Fibroblast of lung (primary cell): ENCODE data around the gene BAIAP3. TPM values are rescaled to one million over a fixed set of nuclear protein-coding genes. Genes with fewer than 3 reads are reported as not detected.

Source experiments
- DNase-seq, 2 donors: peaks; one replicate each; pipeline versions ENCODE4 v3.0.0 to v3.0.0-alpha.2; 2010; ENCODE audit warnings: low read depth in 2 of 2
- H2AFZ ChIP-seq: 2 replicates; pipeline ENCODE4 v1.5.1; 2012; ENCODE audit warnings: low read length, control low read depth, inconsistent platforms
- H3K27ac ChIP-seq: 2 replicates; pipeline ENCODE4 v1.5.1; 2011; ENCODE audit warnings: low read length, control low read depth; ENCODE audit not compliant: insufficient read depth
- H3K27me3 ChIP-seq: 2 replicates; pipeline ENCODE4 v1.5.1; 2011; ENCODE audit warnings: mild to moderate bottlenecking, low read length; ENCODE audit not compliant: control insufficient read depth, insufficient read depth
- H3K36me3 ChIP-seq: 2 replicates; pipeline ENCODE4 v1.5.1; 2011; ENCODE audit warnings: low read length; ENCODE audit not compliant: control insufficient read depth, insufficient read depth
- H3K4me1 ChIP-seq: 2 replicates; pipeline ENCODE4 v1.5.1; 2011; ENCODE audit warnings: low read length; ENCODE audit not compliant: control insufficient read depth, insufficient read depth; ENCODE audit errors: extremely low read depth
- H3K4me2 ChIP-seq: 2 replicates; pipeline ENCODE4 v1.5.1; 2011; ENCODE audit warnings: low read length, control low read depth; ENCODE audit not compliant: insufficient read depth; ENCODE audit errors: extremely low read depth
- H3K4me3 ChIP-seq, 4 experiments: fragments of 200-600 bp in 1 of 4; sonication (generic) in 1 of 4; replicated peaks in 1 of 4; 2 replicates each; pipeline ENCODE4 v1.5.1; 2011 to 2016; ENCODE audit warnings: low read length in 4 of 4, low read depth in 3 of 4, mild to moderate bottlenecking in 3 of 4, control low read depth in 2 of 4, inconsistent platforms in 1 of 4, mixed read lengths in 1 of 4; ENCODE audit not compliant: insufficient read depth in 1 of 4; ENCODE audit errors: control extremely low read depth in 1 of 4
- H3K79me2 ChIP-seq: 2 replicates; pipeline ENCODE4 v1.5.1; 2012; ENCODE audit warnings: mild to moderate bottlenecking, low read length, inconsistent platforms; ENCODE audit not compliant: control insufficient read depth, insufficient read depth
- H3K9ac ChIP-seq: 2 replicates; pipeline ENCODE4 v1.5.1; 2011; ENCODE audit warnings: mild to moderate bottlenecking, low read length, control low read depth; ENCODE audit not compliant: insufficient read depth
- H3K9me3 ChIP-seq: 2 replicates; pipeline ENCODE4 v1.5.1; 2012; ENCODE audit warnings: low read depth, low read length; ENCODE audit not compliant: control insufficient read depth, insufficient read depth
- H4K20me1 ChIP-seq: 2 replicates; pipeline ENCODE4 v1.5.1; 2011; ENCODE audit warnings: low read length; ENCODE audit not compliant: control insufficient read depth, insufficient read depth; ENCODE audit errors: extremely low read depth
- EZH2 ChIP-seq: IDR thresholded peaks from 2 replicates; pipeline ENCODE4 v1.5.1; 2012; ENCODE audit warnings: low read length, control low read depth, mild to moderate bottlenecking; ENCODE audit errors: missing control alignments
- polyA plus RNA-seq, 2 donors: library from polyadenylated mRNA; depleted of rRNA in 1 of 2; stranded (reverse) in 1 of 2; unstranded in 1 of 2; fragments of >200 nt; gene quantifications; 2 replicates each; pipeline ENCODE4 v1.2.1, GENCODE V29; 2011 to 2012; ENCODE audit warnings: missing spikeins in 1 of 2
- total RNA-seq: library from RNA; depleted of rRNA; stranded (reverse); fragments of >200 nt; gene quantifications from 2 replicates; pipeline ENCODE4 v1.2.1, GENCODE V29; 2014
- TF ChIP-seq, protein P1 (sequence below), 2 donors: IDR thresholded peaks in 1 of 2; conservative IDR thresholded peaks in 1 of 2; 1 replicate in 1 of 2; 2 replicates in 1 of 2; pipeline ENCODE4 v1.5.1; 2011 to 2012; ENCODE audit warnings: low read length in 2 of 2, control low read depth in 1 of 2, inconsistent platforms in 1 of 2, low read depth in 1 of 2, mild to moderate bottlenecking in 1 of 2

The BAIAP3 gene
- total and polyA plus RNA-seq, 2 donors (not counting 1 experiment from before 2014, with no cell fraction given), result 0.22 to 0.83 TPM

DNA sequence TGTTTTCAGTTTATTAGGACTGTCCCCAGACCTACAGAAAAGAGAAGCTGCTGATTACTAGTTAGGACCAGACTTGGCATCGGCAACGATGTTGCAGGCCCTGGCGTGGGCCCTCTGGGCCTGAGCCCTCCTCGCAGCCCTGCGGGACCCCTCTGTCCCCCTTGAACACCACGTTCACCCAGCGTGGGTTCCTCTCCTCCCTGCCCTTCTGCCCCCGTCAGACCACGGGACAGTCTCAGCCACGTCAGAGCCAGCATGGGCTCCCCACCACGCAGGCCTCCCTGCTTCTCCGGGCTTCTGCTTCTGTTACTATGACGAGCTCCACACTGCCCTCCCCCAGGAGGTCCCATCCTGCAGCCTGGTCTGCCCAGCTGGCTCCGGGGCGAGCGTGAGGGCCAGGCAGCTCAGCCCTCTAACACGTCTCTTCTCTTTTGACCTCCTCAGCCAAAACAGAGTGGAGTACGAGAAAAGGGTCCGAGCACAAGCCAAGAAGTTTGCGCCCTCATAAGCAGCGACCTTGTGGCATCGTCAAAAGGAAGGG, 9.1 kb upstream of the BAIAP3 start:
- H3K9me3 ChIP-seq, result no peaks in the 10 kb centered on the region
- no peaks in the 10 kb centered on the region for H3K4me1 ChIP-seq
- no peak for DNase-seq
- no peak overlapping the region for H2AFZ ChIP-seq
- H4K20me1 ChIP-seq, result no peaks in the 10 kb centered on the region
- TF ChIP-seq EZH2, result no peak
- TF ChIP-seq, protein P1, sequence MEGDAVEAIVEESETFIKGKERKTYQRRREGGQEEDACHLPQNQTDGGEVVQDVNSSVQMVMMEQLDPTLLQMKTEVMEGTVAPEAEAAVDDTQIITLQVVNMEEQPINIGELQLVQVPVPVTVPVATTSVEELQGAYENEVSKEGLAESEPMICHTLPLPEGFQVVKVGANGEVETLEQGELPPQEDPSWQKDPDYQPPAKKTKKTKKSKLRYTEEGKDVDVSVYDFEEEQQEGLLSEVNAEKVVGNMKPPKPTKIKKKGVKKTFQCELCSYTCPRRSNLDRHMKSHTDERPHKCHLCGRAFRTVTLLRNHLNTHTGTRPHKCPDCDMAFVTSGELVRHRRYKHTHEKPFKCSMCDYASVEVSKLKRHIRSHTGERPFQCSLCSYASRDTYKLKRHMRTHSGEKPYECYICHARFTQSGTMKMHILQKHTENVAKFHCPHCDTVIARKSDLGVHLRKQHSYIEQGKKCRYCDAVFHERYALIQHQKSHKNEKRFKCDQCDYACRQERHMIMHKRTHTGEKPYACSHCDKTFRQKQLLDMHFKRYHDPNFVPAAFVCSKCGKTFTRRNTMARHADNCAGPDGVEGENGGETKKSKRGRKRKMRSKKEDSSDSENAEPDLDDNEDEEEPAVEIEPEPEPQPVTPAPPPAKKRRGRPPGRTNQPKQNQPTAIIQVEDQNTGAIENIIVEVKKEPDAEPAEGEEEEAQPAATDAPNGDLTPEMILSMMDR (conservative IDR thresholded peaks at IDR 0.05 in 1 of 2, IDR thresholded peaks at IDR 0.05 in 1 of 2; ENCODE audit: low read depth in 1 of 2, low read length in 2 of 2), result no peak
- peaks cover 30% of the 10 kb centered on the region for H3K36me3 ChIP-seq
- no peaks in the 10 kb centered on the region for H3K27me3 ChIP-seq
- H3K4me3 ChIP-seq, result no peak overlapping the region
- H3K27ac ChIP-seq, result no peak overlapping the region
- H3K9ac ChIP-seq, result no peak overlapping the region
- H3K79me2 ChIP-seq, result peaks cover 4% of the 10 kb centered on the region
- no peak overlapping the region for H3K4me2 ChIP-seq

DNA sequence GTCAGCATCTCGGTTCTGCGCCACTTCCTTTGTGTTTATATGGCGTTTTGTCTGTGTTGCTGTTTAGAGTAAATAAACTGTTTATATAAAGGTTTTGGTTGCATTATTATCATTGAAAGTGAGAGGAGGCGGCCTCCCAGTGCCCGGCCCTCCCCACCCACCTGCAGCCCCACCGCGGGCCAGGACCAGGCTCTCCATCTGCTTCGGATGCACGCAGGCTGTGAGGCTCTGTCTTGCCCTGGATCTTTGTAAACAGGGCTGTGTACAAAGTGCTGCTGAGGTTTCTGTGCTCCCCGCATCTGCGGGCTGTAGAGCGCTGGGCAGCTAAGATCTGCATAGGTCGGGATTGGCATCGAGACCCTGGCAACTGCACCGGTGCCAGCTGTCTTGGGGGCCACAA, 8.2 kb upstream of the BAIAP3 start:
- no peaks in the 10 kb centered on the region for H3K79me2 ChIP-seq
- no peaks in the 10 kb centered on the region for H3K4me1 ChIP-seq
- no peak overlapping the region for H2AFZ ChIP-seq
- H4K20me1 ChIP-seq, result no peaks in the 10 kb centered on the region
- H3K9me3 ChIP-seq, result no peaks in the 10 kb centered on the region
- no peak overlapping the region for H3K4me3 ChIP-seq
- no peak overlapping the region for H3K4me2 ChIP-seq
- H3K27me3 ChIP-seq, result no peaks in the 10 kb centered on the region
- DNase-seq, result no peak
- peaks cover 21% of the 10 kb centered on the region for H3K36me3 ChIP-seq
- no peak overlapping the region for H3K9ac ChIP-seq
- no peak for TF ChIP-seq EZH2
- TF ChIP-seq, protein P1 (conservative IDR thresholded peaks at IDR 0.05 in 1 of 2, IDR thresholded peaks at IDR 0.05 in 1 of 2; ENCODE audit: low read depth in 1 of 2, low read length in 2 of 2), result no peak
- no peak overlapping the region for H3K27ac ChIP-seq

DNA sequence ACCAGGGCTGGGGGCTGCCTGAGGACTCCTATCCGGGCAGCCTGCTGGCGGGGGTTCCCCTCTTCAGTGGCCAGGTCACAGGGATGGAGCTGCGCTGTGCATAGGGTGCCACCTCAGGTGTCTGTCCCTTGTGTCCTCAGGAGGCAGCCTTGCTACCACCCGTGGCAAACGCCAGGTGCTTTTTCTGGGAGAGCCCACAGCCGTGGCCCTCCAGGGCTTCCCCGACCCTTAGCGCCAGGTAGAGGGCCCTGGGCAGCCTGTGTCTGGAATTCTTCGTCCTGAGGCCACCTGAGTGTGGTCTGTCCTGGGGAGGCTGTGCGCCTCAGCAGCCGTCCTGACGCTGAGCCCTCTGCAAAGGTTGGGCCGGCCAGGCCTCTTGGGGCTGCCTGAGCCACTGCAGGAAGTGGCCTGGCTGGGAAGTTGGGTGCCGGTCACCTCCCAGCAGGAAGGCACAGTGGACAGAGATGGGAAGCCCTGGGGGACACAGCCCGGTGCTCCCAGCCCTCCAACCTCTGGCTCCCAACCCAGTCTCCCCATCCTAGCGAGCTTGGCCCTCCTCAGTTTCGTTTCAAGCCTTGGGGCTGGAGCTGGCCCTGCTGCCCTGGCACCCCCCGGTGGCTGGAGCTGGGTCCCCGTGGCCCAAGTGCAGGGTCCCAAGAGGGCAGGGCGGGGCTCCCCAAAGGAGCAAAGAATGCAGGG, 7.6 kb upstream of the BAIAP3 start:
- Histone ChIP-seq H3K27me3 (no peaks in the 10 kb centered on the region), H3K4me3 (no peak overlapping the region), H3K79me2 (no peaks in the 10 kb centered on the region), H3K9ac (no peak overlapping the region), H3K4me2 (no peak overlapping the region), H2AFZ (no peak overlapping the region), H4K20me1 (no peaks in the 10 kb centered on the region), H3K27ac (no peak overlapping the region), H3K4me1 (no peaks in the 10 kb centered on the region), H3K36me3 (peaks cover 16% of the 10 kb centered on the region), H3K9me3 (no peaks in the 10 kb centered on the region)
- no peak for DNase-seq
- TF ChIP-seq, protein P1 (conservative IDR thresholded peaks at IDR 0.05 in 1 of 2, IDR thresholded peaks at IDR 0.05 in 1 of 2; ENCODE audit: low read depth in 1 of 2, low read length in 2 of 2), result no peak
- no peak for TF ChIP-seq EZH2
